Smooth muscle cell (in vitro differentiated cells): ENCODE data around the gene INO80C. TPM values are rescaled to one million over a fixed set of nuclear protein-coding genes. Genes with fewer than 3 reads are reported as not detected.

Source experiments
- DNase-seq: peaks from one replicate; lab custom pipeline; 2025; ENCODE audit not compliant: unreplicated experiment; lab: John Stamatoyannopoulos, UW
- H2AFZ ChIP-seq: fragments of 200-600 bp; sonication (generic); 2 replicates; pipeline ENCODE4 v1.6.0; 2016; ENCODE audit warnings: antibody characterized with exemption, low read depth, mild to moderate bottlenecking
- H3F3A ChIP-seq: fragments of 200-600 bp; sonication (generic); 2 replicates; pipeline ENCODE4 v1.6.0; 2017; ENCODE audit warnings: antibody characterized with exemption, low read depth
- H3K27ac ChIP-seq: fragments of 200-600 bp; sonication (generic); 2 replicates; pipeline ENCODE4 v1.5.1; 2016; ENCODE audit warnings: low read depth, mild to moderate bottlenecking
- H3K27me3 ChIP-seq: fragments of 200-600 bp; sonication (generic); 2 replicates; pipeline ENCODE4 v1.6.1; 2016; ENCODE audit warnings: low read depth, mild to moderate bottlenecking
- H3K36me3 ChIP-seq: fragments of 200-600 bp; sonication (generic); 2 replicates; pipeline ENCODE4 v1.5.1; 2016; ENCODE audit warnings: low read depth
- H3K4me1 ChIP-seq: fragments of 200-600 bp; sonication (generic); 2 replicates; pipeline ENCODE4 v1.5.1; 2016; ENCODE audit warnings: low read depth
- H3K4me2 ChIP-seq: fragments of 200-600 bp; sonication (generic); 2 replicates; pipeline ENCODE4 v1.6.0; 2016; ENCODE audit warnings: mild to moderate bottlenecking
- H3K4me3 ChIP-seq: fragments of 200-600 bp; sonication (generic); 2 replicates; pipeline ENCODE4 v1.5.1; 2016; ENCODE audit warnings: mild to moderate bottlenecking
- H3K79me2 ChIP-seq: fragments of 200-600 bp; sonication (generic); 2 replicates; pipeline ENCODE4 v1.6.0; 2016; ENCODE audit warnings: low read depth, mild to moderate bottlenecking
- H3K9ac ChIP-seq: fragments of 200-600 bp; sonication (generic); 2 replicates; pipeline ENCODE4 v1.6.0; 2016; ENCODE audit warnings: low read depth
- H3K9me3 ChIP-seq: fragments of 200-600 bp; sonication (generic); replicated peaks from 2 replicates; pipeline ENCODE4 v1.5.1; 2016; ENCODE audit warnings: low read depth
- H4K20me1 ChIP-seq: fragments of 200-600 bp; sonication (generic); 2 replicates; pipeline ENCODE4 v1.6.0; 2016; ENCODE audit warnings: low read depth
- CTCF ChIP-seq: fragments of 200-600 bp; sonication (generic); IDR thresholded peaks from 2 replicates; pipeline ENCODE4 v1.5.1; 2017; ENCODE audit warnings: borderline replicate concordance, mild to moderate bottlenecking, antibody characterized with exemption; ENCODE audit not compliant: insufficient read depth, poor library complexity, severe bottlenecking
- whole genome bisulfite sequencing: methylation state at CpG from one replicate; pipeline ENCODE4 v1.1.7; 2016; ENCODE audit warnings: low lambda C conversion rate; 5-methylcytosine and 5-hydroxymethylcytosine counted together
- polyA plus RNA-seq: library from polyadenylated mRNA; unstranded; fragments of >200 nt; fragmentation: Nextera tagmentation; extraction: Ambion mirVana; gene quantifications from 2 replicates; pipeline ENCODE4 v1.2.1, GENCODE V29; 2016
- total RNA-seq: library from RNA; depleted of rRNA; stranded (reverse); fragments of >200 nt; gene quantifications from 2 replicates; pipeline ENCODE4 v1.2.3, GENCODE V29; 2014

Gene INO80C, protein sequence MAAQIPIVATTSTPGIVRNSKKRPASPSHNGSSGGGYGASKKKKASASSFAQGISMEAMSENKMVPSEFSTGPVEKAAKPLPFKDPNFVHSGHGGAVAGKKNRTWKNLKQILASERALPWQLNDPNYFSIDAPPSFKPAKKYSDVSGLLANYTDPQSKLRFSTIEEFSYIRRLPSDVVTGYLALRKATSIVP
- total RNA-seq: 4.8 and 6.8 TPM in 2 replicates
- 13.9 and 19.2 TPM in 2 replicates for polyA plus RNA-seq

- Histone ChIP-seq H4K20me1 (no peaks in the 10 kb centered on the region), H3K27me3 (no peaks in the 10 kb centered on the region), H3F3A (no peaks in the 10 kb centered on the region), H3K9ac (peak within 1 kb of the TSS; percentile 82), H3K4me1 (peaks cover 17% of the 10 kb centered on the region), H3K9me3 (no peaks in the 10 kb centered on the region), H3K4me3 (peak within 1 kb of the TSS; percentile 64), H3K79me2 (peaks cover 41% of the 10 kb centered on the region), H3K27ac (peak within 1 kb of the TSS; percentile 80), H2AFZ (peak within 1 kb of the TSS; percentile 88), H3K4me2 (peak within 1 kb of the TSS; percentile 80), H3K36me3 (no peaks in the 10 kb centered on the region)
- peak; percentile 90 for DNase-seq
- no peak for TF ChIP-seq CTCF
- 1% methylated on average over 61 of the region's 61 CpGs for WGBS
Observed at GRCh38 chr18:35497370-35498197, at the start of gene INO80C. Gene INO80C, minus strand, starts transcription at chr18:35497960. Its CDS starts 86 bp downstream, at chr18:35497874.

- H3K27me3 ChIP-seq: no peaks in the 10 kb centered on the region
- H3K79me2 ChIP-seq: no peaks in the 10 kb centered on the region
- no peak for TF ChIP-seq CTCF
- no peak overlapping the region for H3K27ac ChIP-seq
- no peaks in the 10 kb centered on the region for H3K36me3 ChIP-seq
- H3F3A ChIP-seq: no peaks in the 10 kb centered on the region
- DNase-seq: no peak
- H3K4me3 ChIP-seq: no peak overlapping the region
- no peaks in the 10 kb centered on the region for H4K20me1 ChIP-seq
- no peak overlapping the region for H3K4me2 ChIP-seq
- 73% methylated on average over 2 of the region's 2 CpGs for WGBS
- no peak overlapping the region for H3K9ac ChIP-seq
- no peaks in the 10 kb centered on the region for H3K9me3 ChIP-seq
- H3K4me1 ChIP-seq: peaks cover 5% of the 10 kb centered on the region
- H2AFZ ChIP-seq: no peak overlapping the region
Observed at GRCh38 chr18:35547008-35547605, 49.3 kb upstream of the INO80C start.

DNA sequence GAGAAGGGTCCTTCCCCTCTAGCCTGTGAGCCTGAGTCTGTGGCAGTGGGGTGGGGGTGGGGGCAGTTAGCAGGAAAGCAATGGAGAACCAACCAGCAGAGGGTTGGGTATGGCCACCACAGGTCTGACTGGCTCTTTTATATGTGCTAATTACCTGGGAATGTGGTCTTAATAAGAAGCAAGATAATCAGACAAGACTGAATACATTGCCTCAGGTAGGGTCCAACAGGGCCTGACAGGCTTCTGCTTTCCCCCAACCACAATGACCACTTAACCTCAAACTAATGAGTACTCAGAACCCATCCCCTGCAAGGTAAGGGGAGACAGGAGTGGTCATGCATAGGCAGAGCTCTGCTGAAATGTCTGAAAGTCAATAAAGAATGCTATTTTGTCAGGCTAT is 44.6 kb upstream of the INO80C start:
- no peaks in the 10 kb centered on the region for H3K36me3 ChIP-seq
- no peaks in the 10 kb centered on the region for H3K27me3 ChIP-seq
- no peaks in the 10 kb centered on the region for H4K20me1 ChIP-seq
- no peak overlapping the region for H3K27ac ChIP-seq
- H3K4me2 ChIP-seq: no peak overlapping the region
- H3K9me3 ChIP-seq: no peaks in the 10 kb centered on the region
- no peaks in the 10 kb centered on the region for H3F3A ChIP-seq
- TF ChIP-seq CTCF: no peak
- H3K4me1 ChIP-seq: no peaks in the 10 kb centered on the region
- H3K79me2 ChIP-seq: no peaks in the 10 kb centered on the region
- no peak overlapping the region for H2AFZ ChIP-seq
- no peak overlapping the region for H3K9ac ChIP-seq
- no peak for DNase-seq
- no peak overlapping the region for H3K4me3 ChIP-seq
